GM19351 (cell line): Measurements from ENCODE around the gene PPFIA2.
A peak's percentile ranks its signal among the peaks of the same experiment; 100 is the strongest.
"Not testable (repeated sequence)": the region's sequence is repeated elsewhere in the genome, so short reads cannot be mapped to it uniquely, and the experiment has no call there.

Experiments
- ATAC-seq: cut with Tn5 transposase; IDR thresholded peaks from one replicate; pipeline ENCODE4 v1.9.1; 2021; ENCODE audit warnings: mild to moderate bottlenecking, moderate library complexity; ENCODE audit not compliant: unreplicated experiment

PPFIA2 gene

GRCh38 chr12:81670759-81671158 lies 88.4 kb downstream of the PPFIA2 start:
- no peak for ATAC-seq

GRCh38 chr12:81668475-81668874 lies 90.7 kb downstream of the PPFIA2 start:
- ATAC-seq = peak; percentile 85

GRCh38 chr12:81659310-81659709 lies 99.8 kb downstream of the PPFIA2 start:
- ATAC-seq = not testable (repeated sequence)

DNA sequence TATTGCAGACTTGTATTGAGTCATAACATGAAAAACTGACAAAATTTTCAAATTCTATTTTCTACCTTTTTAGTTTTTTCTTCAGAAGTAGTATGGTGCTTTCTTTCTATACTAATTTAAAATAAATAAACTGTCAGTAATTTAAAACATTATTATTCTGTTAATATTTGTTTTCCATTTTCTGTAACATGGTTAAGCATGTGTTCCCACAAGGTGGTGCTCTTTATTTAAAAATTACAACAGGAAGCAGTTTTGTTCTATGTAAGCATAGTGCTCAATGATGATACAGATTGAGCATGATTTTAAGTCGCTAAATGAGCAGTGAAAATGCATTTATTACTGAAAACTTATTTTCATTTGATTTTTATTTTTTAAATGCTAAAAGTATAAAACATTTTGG lies 114.6 kb downstream of the PPFIA2 start:
- no peak for ATAC-seq

- ATAC-seq = no peak
Observed at GRCh38 chr12:81639196-81639595, 120.0 kb downstream of the PPFIA2 start.

- ATAC-seq = no peak
Observed at GRCh38 chr12:81633127-81633526, 126.0 kb downstream of the PPFIA2 start.

- no peak for ATAC-seq
Observed at GRCh38 chr12:81627336-81628189, 131.6 kb downstream of the PPFIA2 start.

DNA sequence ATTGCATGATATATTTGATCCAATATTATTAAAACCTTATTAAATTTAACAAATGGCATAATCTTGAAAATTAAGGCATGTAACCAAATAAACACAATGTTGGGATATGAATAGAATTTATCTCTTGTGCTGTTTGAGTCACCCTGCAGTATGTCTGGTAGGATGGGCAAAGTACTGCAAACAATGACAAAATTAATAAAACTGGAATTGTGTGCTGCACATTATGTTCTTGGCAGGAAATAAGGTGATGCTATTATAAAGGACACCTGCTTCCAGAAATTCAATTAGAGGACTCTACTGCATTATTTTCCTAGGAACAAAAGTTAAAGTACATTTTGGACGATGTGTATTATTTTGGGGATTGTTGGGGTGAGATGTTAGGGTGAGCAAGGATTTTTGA lies 132.7 kb downstream of the PPFIA2 start:
- no peak for ATAC-seq

DNA sequence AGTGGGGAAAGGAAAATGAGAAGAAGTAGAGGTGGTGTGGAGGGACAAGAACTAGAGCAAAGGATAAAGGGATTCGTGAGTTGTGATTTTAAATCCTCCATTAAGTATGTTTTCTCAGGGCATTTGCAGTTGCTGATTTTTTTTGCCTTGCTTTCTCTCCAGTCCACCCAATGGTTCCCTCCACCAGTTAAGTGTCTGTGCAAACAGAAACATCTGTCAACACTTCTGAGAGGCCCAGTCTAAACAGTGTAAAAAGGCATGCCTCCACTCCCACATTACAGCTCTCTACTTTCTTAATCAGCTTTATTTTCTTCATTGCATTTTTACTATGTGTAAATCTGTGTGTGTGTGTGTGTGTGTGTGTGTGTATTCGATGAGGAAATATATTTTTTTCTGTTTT lies 141.2 kb downstream of the PPFIA2 start:
- no peak for ATAC-seq

- ATAC-seq = no peak
Observed at GRCh38 chr12:81615026-81615588, 144.0 kb downstream of the PPFIA2 start.

GRCh38 chr12:81610955-81611889 lies 147.9 kb downstream of the PPFIA2 start:
- peak; percentile 86 for ATAC-seq

DNA sequence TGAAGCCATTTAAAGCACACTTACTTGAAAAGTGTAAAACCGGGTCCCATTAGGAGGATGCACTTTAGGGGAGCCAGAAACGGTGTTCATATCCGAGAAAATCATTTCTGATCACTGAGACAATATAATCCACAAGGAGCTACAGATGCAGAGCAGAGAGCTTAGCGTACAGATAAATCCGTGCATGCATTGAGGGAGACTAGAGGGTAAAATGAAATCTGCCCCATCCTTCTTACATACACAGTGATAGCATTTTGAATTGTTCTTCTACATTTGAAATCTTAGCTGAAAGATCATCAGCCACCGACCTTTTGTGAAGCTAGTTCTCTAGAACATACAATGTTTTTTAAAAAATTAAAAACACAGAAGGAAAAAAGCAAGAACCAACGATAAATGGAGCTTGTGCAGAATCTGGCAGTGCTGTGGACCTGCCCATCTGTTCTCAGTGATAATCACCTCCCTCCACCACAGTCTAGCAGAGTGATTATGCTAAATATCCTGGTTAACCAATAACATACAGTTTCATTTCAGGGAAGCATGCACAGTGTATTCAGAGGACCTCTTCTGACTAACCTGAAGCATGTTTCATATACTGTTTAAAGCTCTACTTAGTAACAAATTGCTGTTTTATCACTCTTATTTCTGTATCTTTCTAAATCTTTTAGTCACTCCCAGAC lies 161.1 kb downstream of the PPFIA2 start:
- no peak for ATAC-seq

DNA sequence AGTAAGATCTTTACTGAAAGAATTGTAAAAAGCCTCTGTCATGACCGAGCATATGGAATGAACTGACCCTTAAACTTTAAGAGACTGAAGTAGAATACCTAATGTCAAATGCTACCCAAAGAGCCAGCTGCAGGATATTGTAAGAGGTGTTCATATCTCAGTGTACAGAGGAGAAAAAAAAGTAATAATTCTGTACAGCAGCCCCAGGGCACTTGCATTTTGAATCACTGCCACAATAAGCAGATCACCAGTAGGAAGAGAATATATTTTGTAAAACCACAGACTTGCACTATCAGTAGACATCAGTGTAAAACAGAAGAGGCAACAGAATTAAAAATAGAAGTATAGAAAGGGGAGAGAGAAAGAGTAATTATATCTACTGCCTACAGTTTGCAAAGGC lies 162.6 kb downstream of the PPFIA2 start:
- no peak for ATAC-seq

DNA sequence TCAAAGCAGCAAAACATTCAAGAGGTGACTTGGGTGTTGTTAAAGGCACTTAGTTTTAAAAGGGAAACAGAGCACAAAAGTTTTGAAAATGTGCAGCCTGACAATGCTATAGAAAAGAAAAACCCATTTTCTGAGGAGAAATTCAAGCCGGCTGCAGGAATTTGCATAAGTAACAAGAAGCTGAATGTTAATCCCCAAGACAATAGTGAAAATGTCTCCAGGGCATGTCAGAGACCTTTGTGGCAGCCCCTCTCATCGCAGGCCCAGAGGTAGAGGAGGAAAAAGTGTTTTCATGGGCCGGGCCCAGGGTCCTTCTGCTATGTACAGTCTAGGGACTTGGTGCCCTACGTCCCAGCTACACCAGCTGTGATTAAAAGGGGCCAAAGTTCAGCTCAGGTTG lies 167.9 kb downstream of the PPFIA2 start:
- no peak for ATAC-seq

DNA sequence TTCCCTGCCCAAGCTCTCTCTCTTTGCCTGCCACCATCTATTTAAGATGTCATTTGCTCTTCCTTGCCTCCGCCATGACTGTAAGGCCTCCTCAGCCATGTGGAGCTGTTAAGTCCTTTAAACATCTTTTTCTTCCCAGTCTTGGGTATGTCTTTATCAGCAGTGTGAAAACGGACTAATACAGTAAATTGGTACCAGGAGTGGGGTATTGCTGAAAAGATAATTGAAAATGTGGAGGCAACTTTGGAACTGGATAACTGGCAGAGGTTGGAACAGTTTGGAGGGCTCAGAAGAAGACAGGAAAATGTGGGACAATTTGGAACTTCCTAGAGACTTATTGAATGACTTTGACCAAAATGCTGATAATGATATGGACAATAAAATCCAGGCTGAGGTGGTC lies 168.4 kb downstream of the PPFIA2 start:
- not testable (repeated sequence) for ATAC-seq

DNA sequence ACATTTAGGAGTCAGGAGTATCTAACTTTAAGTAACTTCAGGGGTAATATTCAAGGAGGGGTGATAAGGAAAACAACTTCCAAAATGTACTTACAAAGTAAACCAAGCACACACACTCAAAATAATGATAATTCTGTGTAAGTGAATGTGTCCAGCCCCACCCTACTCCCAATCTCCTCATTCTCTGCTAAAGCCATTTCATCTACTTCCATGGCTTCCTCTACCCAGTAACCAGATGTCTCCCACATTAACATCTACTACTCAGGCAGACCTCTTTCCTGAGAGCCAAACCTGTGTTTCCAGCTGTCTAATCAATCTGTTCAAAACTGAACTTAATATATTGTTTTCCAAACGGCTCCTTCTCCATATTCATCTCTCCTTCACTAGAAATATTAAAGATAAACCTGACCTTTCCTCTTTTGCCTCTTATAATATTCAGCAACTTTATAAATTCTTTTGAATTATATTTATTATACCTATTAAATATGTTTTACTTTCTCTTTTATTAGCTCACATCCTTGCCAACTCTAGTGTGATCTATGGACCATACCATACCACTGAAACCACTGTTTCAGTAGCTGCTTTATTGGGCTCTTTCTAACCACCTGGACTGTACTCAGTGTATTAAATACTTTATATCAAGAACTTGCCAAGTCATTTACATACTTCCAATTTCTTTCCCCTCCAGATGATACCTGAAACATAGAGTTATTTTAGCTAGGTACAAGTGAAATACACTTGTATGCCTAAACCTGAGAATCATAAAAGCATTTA lies 170.7 kb downstream of the PPFIA2 start:
- ATAC-seq = no peak

DNA sequence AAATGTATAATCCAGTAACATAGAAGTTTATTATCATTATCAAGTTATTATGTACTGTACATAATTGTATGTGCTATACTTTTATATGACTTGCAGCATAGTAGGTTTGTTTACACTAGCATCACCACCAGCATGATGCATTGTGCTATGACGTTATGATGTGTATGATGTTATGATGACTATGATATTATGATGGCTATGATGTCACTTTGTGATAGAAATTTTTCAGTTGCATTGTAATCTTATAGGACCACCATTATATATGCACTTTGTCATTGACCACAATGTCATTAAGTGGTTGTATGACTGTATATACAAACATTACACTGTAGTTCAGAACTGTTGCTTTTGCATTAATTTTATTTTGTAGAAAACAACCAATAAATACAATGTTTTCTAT lies 173.4 kb downstream of the PPFIA2 start:
- ATAC-seq = no peak

GRCh38 chr12:81573228-81573627 lies 185.9 kb downstream of the PPFIA2 start:
- no peak for ATAC-seq

DNA sequence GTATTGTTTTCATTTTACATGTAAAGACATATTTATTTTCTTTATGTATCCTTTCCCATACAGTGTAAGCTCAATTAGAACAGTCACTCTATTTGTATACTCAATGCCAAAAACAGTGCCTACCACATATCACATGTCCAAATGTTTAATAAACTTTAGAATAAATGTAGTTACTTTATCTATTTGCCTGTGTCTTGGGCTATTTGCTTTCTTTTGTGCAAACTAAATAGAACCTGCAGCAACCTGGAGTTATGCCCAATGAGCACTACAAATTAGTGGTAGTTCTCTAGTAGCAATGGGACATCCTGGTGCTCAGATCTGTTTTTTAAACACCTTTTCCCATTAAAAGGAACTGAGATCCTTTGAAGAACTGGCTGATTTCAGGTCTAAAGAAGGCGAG lies 186.7 kb downstream of the PPFIA2 start:
- ATAC-seq = no peak

GRCh38 chr12:81570234-81570633 lies 188.9 kb downstream of the PPFIA2 start:
- ATAC-seq = no peak
